HG03280 (cell line): ENCODE results near the gene CTIF.

ENCODE experiments used
- ATAC-seq: cut with Tn5 transposase; IDR thresholded peaks from one replicate; pipeline ENCODE4 v1.9.1; 2021; ENCODE audit warnings: mild to moderate bottlenecking, moderate library complexity; ENCODE audit not compliant: unreplicated experiment

The CTIF gene

DNA sequence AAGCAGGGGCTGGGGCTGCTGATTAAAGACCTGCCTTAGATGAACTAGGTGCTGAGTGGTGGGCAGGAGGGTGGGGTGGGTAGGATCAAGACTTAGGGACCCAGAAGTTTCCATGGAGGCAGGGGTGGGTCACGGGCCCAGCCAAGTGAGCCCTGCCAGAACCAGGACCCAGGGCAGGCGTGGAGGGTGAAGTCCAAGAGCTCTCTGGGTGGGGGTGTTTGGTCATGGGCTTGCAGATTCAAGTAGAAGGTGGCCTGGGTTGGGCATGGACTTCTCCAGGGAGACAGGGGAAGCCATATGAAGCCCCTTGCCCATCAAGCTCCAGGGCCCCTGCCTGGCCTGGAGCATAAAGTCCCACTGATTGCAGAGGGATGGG is 243.1 kb downstream of the CTIF start:
- no peak for ATAC-seq

DNA sequence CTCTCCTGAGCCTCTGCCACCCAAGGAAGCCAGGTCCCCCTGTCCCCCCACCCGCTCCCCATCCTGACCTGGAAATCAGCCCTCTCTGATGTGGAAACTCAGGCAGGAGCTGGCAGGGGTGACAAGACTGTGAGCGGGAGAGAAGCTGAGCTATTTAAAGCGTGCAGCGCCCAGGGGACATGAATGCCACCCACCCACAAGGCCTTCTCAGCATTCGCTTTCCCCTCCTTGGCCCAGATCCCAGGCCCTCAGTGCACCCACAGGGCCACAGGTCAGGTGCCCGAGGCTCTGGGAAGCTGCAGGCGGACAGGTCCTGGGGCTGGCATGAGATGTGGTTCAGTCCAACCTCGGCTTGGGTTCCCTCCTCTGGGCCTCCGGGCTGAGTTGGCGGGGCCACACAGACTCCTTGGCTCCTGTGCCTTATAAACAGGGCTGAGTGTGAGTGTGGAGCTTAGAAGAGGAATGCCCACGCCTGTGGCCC is 243.6 kb downstream of the CTIF start:
- ATAC-seq = no peak

DNA sequence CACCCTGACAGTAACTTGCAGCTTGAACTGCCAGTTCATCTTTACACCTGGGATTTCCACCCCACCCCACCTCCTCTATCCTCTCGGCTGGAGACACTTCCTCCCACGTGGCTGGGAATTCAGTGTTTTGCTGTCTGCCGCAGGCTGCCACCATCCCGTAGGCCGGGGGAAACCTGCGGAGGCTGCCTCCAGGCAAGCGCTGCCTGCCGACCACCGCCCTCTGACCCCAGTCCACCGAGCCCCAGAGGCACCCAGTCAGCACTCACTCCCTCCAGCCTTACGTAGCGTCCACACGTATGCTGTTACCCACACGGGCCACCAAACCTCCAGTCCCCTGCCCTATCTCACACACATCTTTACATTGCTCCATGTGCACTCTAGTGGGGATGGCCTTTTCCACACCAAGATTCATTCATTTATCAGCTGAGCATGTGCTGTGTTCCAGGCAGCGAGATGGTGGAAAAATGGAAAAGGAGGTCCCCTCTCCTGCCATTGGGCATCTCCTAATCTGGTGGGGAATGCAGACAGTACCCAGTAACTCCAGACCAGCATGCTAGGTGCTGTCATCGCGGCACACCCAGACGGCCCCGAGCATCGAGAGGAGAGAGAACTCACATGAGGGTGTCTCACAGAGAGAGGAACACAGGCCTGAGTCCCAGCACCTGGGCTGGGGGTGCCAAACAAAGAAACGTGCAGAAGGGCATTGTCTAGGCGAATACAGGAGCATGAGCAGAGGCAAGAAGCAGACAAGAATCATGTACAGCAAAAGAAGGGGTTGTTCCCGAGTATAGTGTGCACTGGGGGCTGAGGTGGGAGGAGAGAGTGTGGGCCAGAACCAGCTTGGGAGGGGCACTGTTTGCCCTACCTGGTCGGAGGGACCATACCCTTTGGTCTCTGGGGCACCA is 245.0 kb downstream of the CTIF start:
- no peak for ATAC-seq

DNA sequence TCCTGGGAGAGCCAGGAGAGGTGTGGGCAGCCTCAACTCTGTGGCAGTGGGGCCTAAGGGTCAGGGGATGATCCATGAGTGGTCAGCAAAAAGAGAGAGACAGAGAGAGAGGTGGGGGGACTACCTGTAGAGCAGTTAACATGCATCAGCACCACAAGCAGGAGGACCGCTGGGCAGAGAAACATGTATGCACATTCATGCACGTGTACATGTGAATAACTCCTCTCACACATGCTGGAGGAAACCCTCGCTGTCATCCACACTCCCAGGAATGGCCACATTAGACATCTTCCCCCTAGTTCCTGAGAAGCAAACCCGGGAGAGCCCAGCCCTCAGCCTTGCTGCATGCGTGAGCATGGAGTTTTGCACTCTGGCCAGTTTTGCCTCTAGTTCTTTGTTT is 245.8 kb downstream of the CTIF start:
- peak; percentile 24 for ATAC-seq

DNA sequence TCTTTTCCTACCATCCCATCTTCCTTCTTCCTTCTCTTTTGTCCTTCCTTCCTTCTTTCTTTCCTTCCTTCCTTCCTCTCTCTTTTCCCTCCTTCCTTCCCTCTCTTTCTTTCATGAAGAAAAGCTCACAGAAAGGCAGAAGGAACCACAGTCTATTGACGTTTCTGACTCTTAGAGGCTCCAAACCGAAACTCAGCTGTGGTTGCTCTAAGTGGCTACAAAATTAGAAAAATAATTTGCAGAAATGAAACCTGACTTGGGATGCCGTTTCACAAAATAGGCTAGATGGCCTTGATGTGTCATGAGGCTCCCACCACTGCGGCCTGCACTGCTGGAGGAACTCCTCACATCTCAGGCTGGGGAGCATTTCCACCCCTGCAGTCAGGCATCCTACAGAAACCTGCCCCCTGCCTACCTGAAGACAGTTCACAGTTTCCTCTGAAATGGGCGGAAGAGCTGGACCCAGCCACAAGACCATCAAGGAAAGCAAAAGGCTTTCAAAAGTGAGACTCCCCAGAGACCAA is 246.3 kb downstream of the CTIF start:
- ATAC-seq = peak; percentile 84

DNA sequence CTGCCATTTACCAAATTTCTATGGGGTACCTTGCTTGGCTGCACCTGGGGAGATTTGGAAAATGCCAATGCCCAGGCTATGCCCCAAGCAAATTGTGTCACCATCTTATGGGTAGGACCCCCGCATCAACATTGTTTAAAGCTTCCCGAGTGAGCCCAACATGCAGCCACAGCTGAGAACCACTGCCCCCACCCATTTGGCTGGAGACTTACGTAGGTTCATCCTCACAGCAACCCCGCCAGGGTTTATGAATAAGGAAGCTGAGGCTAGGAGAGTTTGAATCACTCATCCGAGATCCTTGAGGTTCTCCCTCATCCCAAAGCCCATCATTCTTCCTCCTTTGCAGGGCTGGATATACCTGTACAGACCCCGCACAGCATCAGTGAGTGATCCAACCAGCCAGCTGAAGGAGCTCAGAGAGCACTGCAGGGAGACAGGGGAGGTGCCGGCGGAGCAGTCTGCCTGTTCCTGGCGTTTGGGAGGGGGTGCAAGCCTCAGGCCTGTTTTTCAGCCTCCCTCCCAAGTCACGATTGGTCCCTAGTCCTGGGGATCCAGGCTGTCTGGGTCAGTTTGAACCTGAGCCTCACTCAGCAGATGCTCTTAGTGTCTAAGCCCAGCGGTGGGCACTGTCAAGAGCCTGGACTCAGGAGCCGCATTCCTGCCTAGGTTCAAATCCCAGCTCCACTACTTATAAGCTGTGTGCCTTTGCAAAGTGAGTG is 247.1 kb downstream of the CTIF start:
- ATAC-seq = no peak

DNA sequence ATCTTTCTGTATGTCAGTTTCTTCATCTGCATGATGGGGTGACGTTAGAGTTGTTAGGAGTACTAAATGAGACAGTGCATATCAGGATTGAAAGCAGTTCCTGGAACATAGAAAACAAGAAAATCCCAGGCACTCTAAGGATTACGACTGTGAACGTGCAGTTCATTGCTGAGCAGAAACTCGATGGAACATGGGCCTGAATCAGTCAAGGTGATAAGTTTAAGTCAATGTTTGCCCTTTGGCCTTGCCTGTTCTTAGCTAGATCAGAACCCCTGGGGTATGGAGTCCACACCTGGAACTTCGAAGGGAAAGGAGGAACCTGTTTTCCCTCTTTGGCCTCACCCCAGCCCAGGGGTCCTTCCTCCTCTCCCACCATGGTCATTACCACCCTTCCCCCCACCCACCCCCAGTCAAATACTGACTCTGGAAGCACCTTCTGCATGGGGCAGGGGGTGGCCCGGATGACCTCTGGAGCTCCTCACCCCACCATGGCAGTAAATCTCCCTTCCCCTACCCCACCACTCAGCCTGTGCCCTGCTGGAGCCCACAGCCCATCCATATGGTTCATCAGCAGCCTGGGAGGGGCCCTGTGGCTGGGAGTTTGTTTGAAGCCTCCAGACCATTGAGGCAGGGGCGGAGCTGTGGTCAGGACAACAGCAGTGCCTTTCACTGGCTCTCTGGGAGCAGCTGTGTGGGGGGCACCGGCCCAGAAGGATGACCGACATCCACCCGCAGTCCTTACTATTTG is 247.8 kb downstream of the CTIF start:
- no peak for ATAC-seq

DNA sequence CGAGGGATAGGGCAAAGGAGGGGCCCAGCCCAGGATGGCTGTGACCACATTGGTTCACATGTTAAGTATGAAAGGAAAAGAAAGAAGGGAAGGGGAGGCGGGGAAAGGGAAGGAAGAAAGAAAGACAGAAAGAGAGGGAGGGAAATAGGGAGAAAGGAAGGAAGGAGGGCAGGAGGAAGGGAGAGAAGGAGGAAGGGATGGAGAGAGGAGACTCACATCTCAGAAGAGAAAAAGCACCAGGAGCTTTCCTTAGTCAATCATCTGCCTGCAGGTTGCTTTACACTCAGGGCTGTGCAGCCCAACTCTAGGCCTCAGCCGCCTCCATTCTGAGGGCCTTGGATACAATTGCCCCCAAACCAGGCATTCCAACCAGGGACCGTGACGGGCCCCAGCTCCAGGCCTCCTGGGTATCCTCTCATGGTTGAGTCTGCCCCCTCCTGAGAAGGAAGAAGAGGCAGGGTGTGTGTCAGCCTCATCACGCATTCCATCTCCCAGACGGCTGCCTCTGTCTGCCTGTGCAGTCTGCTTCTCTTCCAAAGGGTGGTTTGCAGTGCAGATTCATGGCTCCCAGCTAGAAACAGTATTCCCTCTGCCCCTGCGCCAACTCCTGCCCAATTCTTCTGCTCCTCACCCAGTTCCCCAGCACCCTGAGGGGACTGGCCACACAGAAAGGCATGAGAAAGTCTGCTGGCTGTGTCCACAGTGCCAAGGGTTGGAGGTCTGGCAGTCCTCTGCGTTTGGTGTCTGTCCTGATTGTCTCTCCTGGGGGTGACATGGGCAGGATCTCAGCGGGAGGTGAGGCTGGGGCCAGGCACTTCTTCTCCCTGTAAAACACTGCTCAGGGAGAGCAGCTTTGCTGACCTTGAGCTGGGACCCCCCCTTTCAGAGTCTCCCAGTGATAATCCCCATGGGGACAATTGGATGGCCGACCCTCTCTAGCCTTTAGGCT is 248.6 kb downstream of the CTIF start:
- ATAC-seq = no peak

DNA sequence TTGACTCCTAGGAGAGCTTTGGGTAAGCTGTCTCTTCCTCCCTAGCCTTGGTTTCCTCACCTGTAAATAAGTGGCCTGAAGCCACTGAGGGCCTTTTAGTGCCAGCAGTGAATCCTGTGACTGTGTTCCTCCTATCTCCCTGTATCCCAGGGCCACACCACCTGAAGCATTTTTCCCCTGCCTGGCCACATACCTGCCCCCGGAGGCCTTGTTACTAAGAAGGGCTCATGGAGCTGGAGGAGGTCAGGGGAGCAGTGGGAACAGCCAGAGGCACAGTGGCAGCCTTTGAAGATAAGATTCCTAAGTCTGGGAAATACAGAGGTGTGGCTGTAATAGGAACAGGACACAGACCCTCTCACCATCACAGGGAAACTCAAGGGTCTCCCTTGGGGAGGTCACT is 249.5 kb downstream of the CTIF start:
- no peak for ATAC-seq

DNA sequence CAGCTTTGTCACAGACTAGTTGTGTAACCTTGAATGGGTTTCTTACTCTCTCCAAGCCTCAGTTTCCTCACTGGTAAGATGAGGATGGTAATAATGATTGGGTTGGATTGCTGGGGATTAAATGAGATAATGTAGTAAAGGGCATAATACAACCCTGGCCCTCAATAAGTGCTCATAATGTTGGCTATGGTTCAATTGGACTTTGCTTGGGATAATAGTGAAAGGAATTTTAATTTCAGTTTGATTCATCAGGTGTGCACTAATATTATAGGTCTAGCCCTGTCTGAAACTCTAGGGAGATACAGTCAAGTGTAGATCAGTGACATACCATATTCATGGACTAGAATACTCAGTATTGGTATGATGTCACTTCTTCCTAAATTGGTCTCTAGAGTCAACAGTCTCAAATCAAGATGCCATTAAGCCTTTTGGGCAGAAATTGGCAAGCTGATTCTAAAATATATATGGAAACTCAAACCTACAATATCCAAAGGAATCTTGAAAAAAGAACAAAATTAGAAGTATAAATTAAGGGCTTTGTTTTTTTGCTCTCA is 250.5 kb downstream of the CTIF start:
- ATAC-seq = no peak

DNA sequence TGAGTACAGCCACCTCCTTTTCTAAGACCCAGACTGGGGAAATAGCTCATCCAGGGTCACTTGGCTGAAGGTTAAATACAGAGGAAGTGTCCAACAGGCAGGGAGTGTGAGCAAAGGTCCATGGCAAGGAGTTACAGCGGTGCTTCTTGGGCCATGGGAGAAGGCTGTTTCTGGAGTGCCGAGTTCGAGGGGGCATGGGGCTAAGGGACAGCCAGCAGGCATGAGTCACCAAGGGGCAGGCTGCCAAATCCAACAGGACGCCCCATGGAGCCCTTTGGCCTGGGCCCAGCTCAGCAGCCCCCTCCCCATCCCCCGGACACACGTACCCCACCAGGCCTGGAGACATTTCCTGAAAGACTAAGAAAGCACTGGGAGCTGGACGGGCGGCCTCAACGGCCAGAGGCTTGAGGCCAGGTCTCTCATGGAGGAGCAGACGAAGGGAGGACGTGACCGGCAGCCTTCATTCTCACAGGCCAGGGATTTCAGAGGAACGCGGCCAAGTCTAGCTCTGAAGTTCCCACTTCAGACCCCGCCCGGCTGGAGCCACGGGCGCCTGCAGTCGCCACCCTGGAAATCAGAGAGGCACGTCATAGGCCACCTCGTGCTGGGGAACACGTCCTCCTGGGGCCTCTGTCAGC is 251.5 kb downstream of the CTIF start:
- no peak for ATAC-seq

DNA sequence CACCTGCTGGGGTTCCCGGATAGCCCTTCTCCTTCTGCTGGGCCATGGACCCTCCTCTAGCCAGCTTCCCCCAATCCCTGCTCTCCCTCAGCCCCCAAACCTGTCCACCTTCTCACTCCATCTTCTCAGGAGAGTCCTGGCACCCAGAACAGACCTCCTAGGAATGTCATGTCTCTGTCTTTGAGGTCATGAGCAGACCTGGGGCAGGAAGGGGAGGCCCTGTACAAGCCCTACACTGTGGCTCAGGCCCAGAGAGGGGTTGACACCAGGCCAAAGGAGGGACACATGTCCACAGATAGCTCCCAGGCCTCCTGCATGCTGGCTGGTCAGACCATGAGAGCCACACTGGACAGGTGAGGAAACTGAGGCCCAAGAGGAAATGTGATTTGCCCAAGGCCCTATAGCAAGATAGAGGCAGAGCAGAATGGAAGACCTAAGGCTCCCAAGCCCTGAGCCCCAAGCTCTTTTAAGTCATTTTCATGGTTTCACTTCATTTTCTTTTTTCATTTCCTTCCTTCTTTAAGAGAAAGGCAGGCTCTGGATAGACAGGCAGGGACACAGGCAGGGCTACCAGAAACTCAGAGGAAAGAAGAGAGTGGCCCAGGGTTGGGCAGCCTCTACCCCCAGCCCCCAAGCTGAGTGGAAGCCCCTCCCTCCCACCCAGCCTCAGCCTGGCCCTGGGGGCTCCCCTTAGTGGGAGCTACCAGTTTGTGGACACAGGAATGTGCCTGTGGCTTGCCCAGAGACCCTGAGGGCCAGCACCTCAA is 252.2 kb downstream of the CTIF start:
- no peak for ATAC-seq

DNA sequence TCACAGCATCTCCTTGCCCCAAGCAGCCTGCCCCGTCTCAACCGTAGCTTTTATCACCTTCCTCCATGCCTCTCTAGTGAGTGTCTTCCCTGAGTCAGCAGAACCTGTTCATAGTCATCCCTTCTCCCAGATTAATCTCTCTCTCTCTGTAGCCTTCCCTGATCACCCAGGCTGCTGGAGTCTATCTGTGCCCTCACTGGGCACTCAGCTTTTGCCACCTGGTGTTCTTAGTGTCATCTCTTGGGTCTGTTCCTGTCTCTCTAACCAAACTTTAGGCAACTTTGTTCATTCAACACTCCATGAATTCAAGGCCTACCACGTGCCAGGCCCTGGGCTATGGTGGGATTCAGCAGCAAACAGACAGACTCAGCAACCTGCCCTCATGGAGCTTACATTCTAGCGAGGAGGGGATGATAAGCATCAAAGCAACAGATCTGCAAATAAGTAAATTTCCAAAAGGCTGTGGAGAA is 252.8 kb downstream of the CTIF start:
- ATAC-seq = no peak

DNA sequence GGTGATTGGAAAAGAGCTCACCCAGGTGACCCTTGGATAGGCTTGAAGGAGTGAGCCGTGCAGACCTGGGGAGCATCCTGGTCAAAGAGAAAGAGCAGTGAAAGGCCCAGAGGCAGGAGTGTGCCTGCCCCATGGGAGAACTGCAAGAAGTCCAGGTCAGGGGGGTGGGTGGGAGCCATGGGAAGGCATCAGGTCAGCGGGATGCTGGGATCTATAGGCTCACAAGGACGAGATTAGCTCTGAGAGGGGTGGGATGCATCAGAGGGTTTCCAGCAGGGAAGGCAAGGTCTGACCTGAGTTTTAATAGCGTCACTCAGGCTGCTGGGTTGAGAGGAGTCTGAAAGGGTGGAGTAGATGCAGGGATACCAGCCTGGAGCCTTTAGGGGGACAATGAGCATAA is 253.3 kb downstream of the CTIF start:
- ATAC-seq = no peak

DNA sequence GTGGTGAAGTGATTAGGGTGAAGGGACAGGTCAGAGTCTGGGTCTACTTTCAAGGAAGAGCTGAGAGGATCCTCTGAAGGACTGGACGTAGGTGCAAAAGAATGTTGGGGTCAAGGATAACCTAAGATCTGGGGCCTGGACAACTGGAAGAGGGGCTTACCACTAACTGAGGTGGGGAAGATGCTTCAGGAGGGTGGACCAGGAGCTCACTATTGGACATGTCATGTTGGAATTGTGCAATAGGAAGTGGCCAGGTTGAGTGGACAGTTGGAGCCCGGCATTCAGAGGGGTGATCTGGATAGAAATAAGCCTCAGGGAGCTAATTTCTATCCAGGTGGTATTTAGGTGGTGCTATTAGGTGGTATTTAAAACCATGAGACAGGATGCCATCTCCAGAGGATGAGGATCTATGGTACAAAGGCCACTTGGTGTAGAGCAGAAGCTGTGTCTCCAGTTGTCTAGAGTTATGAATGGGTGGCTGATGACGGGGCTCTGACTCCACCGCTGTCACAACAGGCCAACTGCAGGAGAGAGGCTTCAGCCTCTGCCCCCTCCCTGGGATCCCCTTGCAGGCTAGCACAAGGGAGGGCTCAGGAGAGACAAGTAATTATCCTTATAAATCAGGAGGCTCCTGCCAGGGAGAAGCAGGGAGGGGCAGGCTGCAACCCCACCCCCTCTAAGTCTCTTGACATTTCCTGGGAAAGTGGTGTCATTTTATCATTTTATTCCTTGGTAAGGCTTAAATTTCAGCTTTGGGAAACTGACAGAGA is 254.0 kb downstream of the CTIF start:
- ATAC-seq = no peak

DNA sequence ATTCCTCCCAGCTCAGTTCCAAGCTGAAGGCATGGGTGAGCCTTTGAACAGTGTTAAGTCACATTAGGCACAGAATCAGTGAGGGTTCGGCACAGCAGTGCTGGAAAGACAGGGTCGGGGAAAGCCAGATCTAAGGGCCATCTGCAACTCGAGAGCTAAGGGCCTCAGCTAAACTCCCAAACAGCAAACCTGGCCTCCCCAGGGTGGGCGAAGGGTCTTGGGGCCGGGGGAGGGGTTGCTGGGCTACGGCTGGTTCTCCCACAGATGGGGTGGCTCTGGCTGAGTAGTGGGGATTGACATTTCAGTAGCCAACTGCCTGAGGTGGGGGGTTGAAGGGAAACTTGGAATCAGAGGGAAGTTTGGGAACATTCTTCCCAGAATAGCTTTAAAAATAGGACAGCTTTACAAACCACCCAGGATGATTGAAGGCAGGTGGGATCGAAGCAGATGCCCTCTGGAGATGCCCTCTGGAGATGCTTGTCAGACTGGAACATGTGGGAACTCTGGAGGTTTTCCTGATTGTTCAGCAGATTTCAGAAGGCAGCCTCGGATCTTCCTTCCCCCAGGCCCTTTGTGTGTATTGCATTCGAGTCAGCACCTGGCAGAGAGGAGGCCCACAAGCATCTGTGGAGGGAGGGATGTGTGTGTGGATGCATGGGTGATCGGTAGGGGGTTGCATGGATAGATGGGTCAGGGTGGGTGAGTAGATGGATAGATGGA is 255.6 kb downstream of the CTIF start:
- no peak for ATAC-seq

DNA sequence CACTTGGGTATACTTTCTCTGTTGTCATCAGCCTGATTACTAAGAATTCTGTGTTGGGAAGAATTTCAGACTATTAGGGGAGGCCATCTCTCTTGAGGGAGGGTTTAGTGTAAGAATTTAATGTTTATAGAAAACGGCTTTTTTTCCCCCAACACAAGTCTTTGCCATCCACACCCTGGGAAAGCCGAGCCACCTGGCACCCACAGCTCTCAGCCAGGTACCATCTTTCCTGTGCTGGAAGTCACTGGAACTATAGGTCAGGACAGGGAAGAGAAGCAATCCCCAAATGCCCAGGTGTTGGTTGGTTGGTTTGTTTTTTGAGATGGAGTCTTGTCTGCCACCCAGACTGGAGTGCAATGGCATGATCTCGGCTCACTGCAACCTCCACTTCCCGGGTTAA is 256.9 kb downstream of the CTIF start:
- ATAC-seq = no peak
